ENCODE data around the gene PXK. TPM values are rescaled to one million over a fixed set of nuclear protein-coding genes. Genes with fewer than 3 reads are reported as not detected.

Gene PXK
- total RNA-seq, 2 donors from 2014 or later: 15.0 to 27.4 TPM

Other genes with a start within 250 kb of the PXK start
- not detected for gene DNASE1L3, start 121.9 kb upstream of the PXK start, total RNA-seq
- 1 to 10 TPM; 3.5 to 5.5 TPM for gene ABHD6, start 95.1 kb upstream of the PXK start, total RNA-seq
- 10 to 100 TPM; 14.7 to 16.8 TPM for gene RPP14, start 26.6 kb upstream of the PXK start, total RNA-seq
- gene HTD2, start 26.4 kb upstream of the PXK start, total RNA-seq: 10 to 100 TPM in 1 of 2 donors, 1 to 10 TPM in 1; 8.5 to 10.3 TPM
- gene PDHB, start 100.9 kb downstream of the PXK start, total RNA-seq: 10 to 100 TPM; 53.0 to 56.5 TPM
- 1 to 10 TPM; 2.5 to 5.7 TPM for gene KCTD6, start 159.2 kb downstream of the PXK start, total RNA-seq
- not detected for gene ACOX2, start 204.3 kb downstream of the PXK start, total RNA-seq
- not detected for gene FAM107A, start 244.5 kb downstream of the PXK start, total RNA-seq